ENCODE measurements around the gene GALNT2. TPM values are rescaled to one million over a fixed set of nuclear protein-coding genes. Genes with fewer than 3 reads are reported as not detected.

GALNT2 gene
- total RNA-seq (100 to 1,000 TPM in 1 of 2 donors, 10 to 100 TPM in 1; 75.8 to 153 TPM), polyA plus RNA-seq (100 to 1,000 TPM in 1 of 2 donors, 10 to 100 TPM in 1; 47.5 to 182 TPM)

DNA sequence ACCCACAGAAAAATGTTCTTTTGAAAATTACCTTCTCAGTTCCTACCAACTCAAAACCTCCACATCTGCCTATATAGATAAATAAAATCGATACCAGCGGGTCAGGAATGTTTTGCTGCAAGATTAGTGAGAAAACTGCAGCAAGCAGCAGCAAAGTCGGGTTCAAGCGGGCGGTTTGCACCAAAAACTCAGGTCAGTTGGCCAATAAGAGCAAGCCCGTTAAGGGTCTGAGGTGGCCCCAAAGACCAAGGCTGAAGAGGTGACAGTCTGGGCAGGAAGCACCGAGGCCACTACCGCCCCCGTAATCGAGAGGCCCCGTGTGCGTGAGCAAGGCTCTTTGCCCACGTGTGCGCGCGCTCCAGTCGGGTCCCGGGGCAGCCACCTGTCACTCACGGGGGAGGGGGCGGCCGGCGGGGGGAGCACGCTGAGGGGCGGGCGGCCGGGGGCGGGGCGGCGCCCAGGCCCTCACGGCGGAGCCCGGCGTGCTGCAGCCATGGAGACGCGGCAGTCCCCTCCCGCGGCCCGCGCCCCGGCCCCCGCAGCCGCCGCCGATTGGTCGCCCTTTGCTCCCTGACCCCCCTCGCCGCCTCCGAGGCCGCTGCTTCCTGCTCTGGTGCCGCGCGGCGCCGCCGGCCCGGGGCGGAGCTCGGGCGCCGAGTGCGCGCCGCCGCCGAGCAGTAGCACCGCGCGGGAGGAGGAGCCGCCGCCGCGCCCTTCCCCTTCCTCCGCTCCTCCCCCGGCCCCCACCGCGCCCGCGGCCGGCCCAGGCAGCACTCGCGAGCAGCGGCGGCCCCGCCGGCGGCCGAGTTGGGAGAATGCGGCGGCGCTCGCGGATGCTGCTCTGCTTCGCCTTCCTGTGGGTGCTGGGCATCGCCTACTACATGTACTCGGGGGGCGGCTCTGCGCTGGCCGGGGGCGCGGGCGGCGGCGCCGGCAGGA lies at the start of gene GALNT2:
TSS of gene GALNT2 (plus strand) at position 773 of the 939 bp plus-strand sequence. CDS start at position 816, 43 bp downstream.
- Histone ChIP-seq H3K9me3 (ENCODE audit: control insufficient read depth in 4 of 4, low read length in 3 of 4) (no peaks in the 10 kb centered on the region), H3K27ac (ENCODE audit: low read depth in 1 of 2, low read length in 2 of 2) (peak within 1 kb of the TSS; percentile 93 to 97), H3K36me3 (ENCODE audit: control insufficient read depth in 4 of 4, insufficient read depth in 3 of 4, low read depth in 1 of 4, low read length in 3 of 4) (no peaks in the 10 kb centered on the region), H3K4me1 (ENCODE audit: control insufficient read depth in 4 of 4, insufficient read depth in 4 of 4, low read length in 3 of 4) (peaks cover 0 to 40% (median 5%) of the 10 kb centered on the region in 4 donors), H3K27me3 (ENCODE audit: control insufficient read depth in 4 of 4, insufficient read depth in 4 of 4, low read length in 3 of 4) (no peaks in the 10 kb centered on the region), H3K9ac (ENCODE audit: low read depth in 1 of 2, low read length in 2 of 2) (peak within 1 kb of the TSS; percentile 86 to 96), H3K4me3 (ENCODE audit: low read depth in 1 of 3, low read length in 3 of 3) (peak within 1 kb of the TSS; percentile 82 to 99 (median 94))
- peak in 1 of 2 donors; percentile 5 for TF ChIP-seq RXRA (IDR thresholded peaks at IDR 0.05)
- TF ChIP-seq JUND (IDR thresholded peaks at IDR 0.05): no peak
- no peak for TF ChIP-seq GABPA (IDR thresholded peaks at IDR 0.05 in 1 of 2, conservative IDR thresholded peaks at IDR 0.05 in 1 of 2)
- no peak for TF ChIP-seq SP1 (IDR thresholded peaks at IDR 0.05)
- no peak for TF ChIP-seq YY1 (IDR thresholded peaks at IDR 0.05)
- no peak for TF ChIP-seq FOXA1 (IDR thresholded peaks at IDR 0.05)
- no peak for TF ChIP-seq MAX (IDR thresholded peaks at IDR 0.05)
- no peak for TF ChIP-seq ZBTB33 (IDR thresholded peaks at IDR 0.05)
- TF ChIP-seq, protein P1, sequence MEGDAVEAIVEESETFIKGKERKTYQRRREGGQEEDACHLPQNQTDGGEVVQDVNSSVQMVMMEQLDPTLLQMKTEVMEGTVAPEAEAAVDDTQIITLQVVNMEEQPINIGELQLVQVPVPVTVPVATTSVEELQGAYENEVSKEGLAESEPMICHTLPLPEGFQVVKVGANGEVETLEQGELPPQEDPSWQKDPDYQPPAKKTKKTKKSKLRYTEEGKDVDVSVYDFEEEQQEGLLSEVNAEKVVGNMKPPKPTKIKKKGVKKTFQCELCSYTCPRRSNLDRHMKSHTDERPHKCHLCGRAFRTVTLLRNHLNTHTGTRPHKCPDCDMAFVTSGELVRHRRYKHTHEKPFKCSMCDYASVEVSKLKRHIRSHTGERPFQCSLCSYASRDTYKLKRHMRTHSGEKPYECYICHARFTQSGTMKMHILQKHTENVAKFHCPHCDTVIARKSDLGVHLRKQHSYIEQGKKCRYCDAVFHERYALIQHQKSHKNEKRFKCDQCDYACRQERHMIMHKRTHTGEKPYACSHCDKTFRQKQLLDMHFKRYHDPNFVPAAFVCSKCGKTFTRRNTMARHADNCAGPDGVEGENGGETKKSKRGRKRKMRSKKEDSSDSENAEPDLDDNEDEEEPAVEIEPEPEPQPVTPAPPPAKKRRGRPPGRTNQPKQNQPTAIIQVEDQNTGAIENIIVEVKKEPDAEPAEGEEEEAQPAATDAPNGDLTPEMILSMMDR (IDR thresholded peaks at IDR 0.05; ENCODE audit: low read depth, low read length, missing input control): no peak
- TF ChIP-seq FOXA2 (IDR thresholded peaks at IDR 0.05): no peak
- TF ChIP-seq HNF4G (IDR thresholded peaks at IDR 0.05): no peak
- TF ChIP-seq NR2F2 (IDR thresholded peaks at IDR 0.05): no peak
- TF ChIP-seq RAD21 (IDR thresholded peaks at IDR 0.05): no peak
- no peak for TF ChIP-seq HNF4A (conservative IDR thresholded peaks at IDR 0.05)
- TF ChIP-seq, protein P2, sequence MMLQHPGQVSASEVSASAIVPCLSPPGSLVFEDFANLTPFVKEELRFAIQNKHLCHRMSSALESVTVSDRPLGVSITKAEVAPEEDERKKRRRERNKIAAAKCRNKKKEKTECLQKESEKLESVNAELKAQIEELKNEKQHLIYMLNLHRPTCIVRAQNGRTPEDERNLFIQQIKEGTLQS (IDR thresholded peaks at IDR 0.05): no peak
- TF ChIP-seq TAF1 (conservative IDR thresholded peaks at IDR 0.05): no peak
- TF ChIP-seq, protein P3, sequence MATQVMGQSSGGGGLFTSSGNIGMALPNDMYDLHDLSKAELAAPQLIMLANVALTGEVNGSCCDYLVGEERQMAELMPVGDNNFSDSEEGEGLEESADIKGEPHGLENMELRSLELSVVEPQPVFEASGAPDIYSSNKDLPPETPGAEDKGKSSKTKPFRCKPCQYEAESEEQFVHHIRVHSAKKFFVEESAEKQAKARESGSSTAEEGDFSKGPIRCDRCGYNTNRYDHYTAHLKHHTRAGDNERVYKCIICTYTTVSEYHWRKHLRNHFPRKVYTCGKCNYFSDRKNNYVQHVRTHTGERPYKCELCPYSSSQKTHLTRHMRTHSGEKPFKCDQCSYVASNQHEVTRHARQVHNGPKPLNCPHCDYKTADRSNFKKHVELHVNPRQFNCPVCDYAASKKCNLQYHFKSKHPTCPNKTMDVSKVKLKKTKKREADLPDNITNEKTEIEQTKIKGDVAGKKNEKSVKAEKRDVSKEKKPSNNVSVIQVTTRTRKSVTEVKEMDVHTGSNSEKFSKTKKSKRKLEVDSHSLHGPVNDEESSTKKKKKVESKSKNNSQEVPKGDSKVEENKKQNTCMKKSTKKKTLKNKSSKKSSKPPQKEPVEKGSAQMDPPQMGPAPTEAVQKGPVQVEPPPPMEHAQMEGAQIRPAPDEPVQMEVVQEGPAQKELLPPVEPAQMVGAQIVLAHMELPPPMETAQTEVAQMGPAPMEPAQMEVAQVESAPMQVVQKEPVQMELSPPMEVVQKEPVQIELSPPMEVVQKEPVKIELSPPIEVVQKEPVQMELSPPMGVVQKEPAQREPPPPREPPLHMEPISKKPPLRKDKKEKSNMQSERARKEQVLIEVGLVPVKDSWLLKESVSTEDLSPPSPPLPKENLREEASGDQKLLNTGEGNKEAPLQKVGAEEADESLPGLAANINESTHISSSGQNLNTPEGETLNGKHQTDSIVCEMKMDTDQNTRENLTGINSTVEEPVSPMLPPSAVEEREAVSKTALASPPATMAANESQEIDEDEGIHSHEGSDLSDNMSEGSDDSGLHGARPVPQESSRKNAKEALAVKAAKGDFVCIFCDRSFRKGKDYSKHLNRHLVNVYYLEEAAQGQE (IDR thresholded peaks at IDR 0.05): peak; percentile 8
- peak; percentile 82 to 90 for TF ChIP-seq EGR1 (IDR thresholded peaks at IDR 0.05; ENCODE audit: low read depth in 2 of 2)
- DNase-seq (ENCODE audit: low spot score): peak; percentile 84
- under 1% methylated on average over 104 of the region's 104 CpGs for WGBS
